ENCODE results near the gene SPAG16.

Gene SPAG16

DNA sequence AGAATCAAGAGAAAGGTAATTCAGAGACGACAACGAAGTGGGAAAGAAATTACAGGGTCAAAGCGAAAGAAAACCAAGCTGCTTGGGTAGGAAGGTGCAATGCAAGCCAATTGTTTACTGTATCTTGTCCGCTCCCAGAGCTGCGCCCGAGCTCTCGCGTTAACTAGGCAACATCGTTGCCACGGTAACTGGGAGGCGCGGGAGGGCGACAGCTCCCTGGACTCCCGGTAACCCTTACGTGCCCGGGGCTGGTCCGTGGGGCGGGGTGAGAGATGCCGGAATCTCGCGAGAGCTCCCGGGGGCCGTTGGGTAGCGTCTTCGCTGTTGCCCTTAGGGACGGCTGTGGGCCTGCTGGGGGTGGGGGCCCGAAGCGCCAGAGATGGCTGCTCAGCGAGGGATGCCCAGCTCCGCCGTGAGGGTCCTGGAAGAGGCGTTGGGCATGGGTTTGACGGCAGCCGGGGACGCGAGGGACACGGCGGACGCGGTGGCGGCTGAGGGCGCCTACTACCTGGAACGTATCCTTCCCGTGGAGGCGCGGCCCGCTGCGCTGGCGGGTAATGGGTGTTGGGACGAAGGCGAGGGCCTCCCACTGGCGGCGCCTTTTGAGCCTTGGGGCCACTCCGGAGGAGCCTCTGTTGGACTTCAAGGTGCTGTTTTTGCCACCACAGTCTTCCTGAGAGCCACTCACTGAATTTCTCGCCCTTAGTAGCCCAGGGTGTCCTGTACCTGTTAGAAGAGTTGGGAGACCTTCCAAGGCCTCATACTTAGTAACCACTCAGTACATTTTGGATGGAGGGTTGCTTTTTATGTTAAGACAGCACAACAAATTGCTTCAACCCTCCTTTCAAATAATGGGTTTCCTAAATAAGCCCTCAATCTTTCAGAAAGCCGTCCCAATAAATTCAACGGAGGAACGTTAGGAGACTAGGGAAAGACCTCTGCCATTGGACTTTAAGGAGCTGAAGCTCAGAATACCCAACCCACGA, at the start of gene SPAG16:
Gene SPAG16 (plus strand): TSS at position 360 of the 986 bp plus-strand sequence.
- Histone ChIP-seq H3K36me3 (ENCODE audit: control insufficient read depth in 1 of 2, insufficient read depth in 2 of 2, low read length in 2 of 2) (no peaks in the 10 kb centered on the region), H3K27ac (ENCODE audit: low read depth, low read length) (peak within 1 kb of the TSS; percentile 24), H3K9me3 (ENCODE audit: control insufficient read depth in 1 of 2, low read length in 2 of 2) (no peaks in the 10 kb centered on the region), H3K4me1 (ENCODE audit: control insufficient read depth in 1 of 2, insufficient read depth in 2 of 2, low read length in 2 of 2) (peaks cover 5 to 22% of the 10 kb centered on the region in 2 donors), H3K27me3 (ENCODE audit: control insufficient read depth in 1 of 2, insufficient read depth in 2 of 2, low read length in 2 of 2) (no peaks in the 10 kb centered on the region), H3K4me3 (ENCODE audit: low read depth in 1 of 2, low read length in 2 of 2) (peak within 1 kb of the TSS; percentile 72 to 92), H3K9ac (ENCODE audit: low read depth in 1 of 2, low read length in 2 of 2) (peak within 1 kb of the TSS; percentile 63 to 64)

DNA sequence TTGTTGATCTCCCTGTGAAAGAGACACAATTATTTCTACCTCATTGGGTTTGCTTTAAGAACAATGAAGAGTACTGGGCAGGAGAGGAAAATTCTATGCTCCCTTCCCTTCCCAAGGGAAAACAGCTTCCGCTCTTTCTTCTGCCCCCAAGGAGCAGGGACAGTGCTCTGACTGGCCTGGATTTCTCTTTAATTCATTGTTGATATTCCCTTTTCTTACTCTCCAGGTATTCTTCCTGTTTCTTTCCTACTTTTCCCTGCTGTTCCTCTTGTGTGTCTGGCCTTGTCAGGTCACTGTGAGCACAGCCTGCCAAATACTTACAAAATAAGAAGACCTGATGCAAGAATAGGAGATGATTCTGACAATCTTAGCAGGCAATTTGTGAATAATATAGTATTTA, 49.6 kb upstream of the SPAG16 start:
- Histone ChIP-seq H3K4me1 (ENCODE audit: control insufficient read depth in 1 of 2, insufficient read depth in 2 of 2, low read length in 2 of 2) (no peaks in the 10 kb centered on the region), H3K36me3 (ENCODE audit: control insufficient read depth in 1 of 2, insufficient read depth in 2 of 2, low read length in 2 of 2) (no peaks in the 10 kb centered on the region), H3K9ac (ENCODE audit: low read depth in 1 of 2, low read length in 2 of 2) (no peak overlapping the region), H3K27me3 (ENCODE audit: control insufficient read depth in 1 of 2, insufficient read depth in 2 of 2, low read length in 2 of 2) (peaks cover 0 to 3% of the 10 kb centered on the region in 2 donors), H3K27ac (ENCODE audit: low read depth, low read length) (no peak overlapping the region), H3K4me3 (ENCODE audit: low read depth in 1 of 2, low read length in 2 of 2) (no peak overlapping the region), H3K9me3 (ENCODE audit: control insufficient read depth in 1 of 2, low read length in 2 of 2) (no peaks in the 10 kb centered on the region)

DNA sequence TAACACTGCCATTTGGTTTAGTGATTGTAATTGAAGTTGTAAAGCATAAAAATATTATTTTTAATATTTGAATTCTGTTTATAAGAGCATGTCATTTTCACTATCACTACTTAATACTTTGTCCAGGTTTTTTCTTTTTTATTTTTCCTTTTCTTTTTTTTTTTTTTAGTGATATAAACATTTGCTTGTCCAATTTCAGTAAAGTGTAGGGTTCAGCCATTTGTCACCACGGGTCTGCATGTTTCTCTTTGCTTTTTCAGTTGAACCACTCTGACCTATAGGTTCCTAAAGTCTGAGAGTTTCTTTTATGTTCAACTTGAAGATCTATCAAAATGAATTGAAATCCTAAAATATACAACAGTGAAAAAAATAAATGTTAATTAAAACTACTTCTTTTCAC, 48.5 kb upstream of the SPAG16 start:
- Histone ChIP-seq H3K27ac (ENCODE audit: low read depth, low read length) (no peak overlapping the region), H3K9me3 (ENCODE audit: control insufficient read depth in 1 of 2, low read length in 2 of 2) (no peaks in the 10 kb centered on the region), H3K4me3 (ENCODE audit: low read depth in 1 of 2, low read length in 2 of 2) (no peak overlapping the region), H3K4me1 (ENCODE audit: control insufficient read depth in 1 of 2, insufficient read depth in 2 of 2, low read length in 2 of 2) (no peaks in the 10 kb centered on the region), H3K27me3 (ENCODE audit: control insufficient read depth in 1 of 2, insufficient read depth in 2 of 2, low read length in 2 of 2) (peaks cover 0 to 3% of the 10 kb centered on the region in 2 donors), H3K9ac (ENCODE audit: low read depth in 1 of 2, low read length in 2 of 2) (no peak overlapping the region), H3K36me3 (ENCODE audit: control insufficient read depth in 1 of 2, insufficient read depth in 2 of 2, low read length in 2 of 2) (no peaks in the 10 kb centered on the region)

DNA sequence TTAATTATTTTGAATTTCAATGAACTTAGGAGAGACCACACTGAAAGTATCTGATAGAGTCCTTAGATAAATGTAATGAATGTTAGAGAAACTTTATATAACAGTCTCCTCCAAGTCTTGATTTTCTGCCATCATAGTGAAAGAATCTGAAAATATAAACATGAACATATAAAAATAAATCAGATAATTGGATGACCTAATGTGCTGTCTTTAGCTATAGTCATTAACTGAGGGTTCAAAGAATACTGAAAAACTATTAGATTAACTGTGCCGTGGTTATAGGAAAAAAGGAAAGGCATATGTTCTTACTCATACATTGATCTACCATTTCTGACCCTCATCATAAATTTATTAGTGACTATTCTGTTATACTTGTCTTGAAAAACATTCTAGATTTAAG, 47.0 kb upstream of the SPAG16 start:
- H3K9me3 ChIP-seq (ENCODE audit: control insufficient read depth in 1 of 2, low read length in 2 of 2), result no peaks in the 10 kb centered on the region

DNA sequence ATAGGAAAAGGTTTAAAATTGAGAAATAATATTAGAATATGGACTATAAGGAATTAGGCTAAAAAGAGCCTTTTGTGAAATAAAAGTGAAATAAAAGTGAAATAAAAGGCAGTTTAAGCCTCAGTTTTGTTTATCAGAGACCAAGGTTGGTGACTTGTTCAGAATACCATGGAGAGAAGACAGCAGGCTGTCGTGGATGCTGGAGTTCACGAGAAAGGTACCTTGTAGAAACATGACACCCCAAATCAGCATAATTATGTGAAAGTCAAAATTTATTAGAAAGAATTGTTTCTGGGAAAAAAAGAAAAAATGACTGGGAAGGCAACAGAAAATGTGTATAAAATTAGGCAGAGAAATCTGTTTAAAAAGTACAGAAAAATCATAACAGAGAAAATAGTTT, 46.5 kb upstream of the SPAG16 start:
- Histone ChIP-seq H3K36me3 (ENCODE audit: control insufficient read depth in 1 of 2, insufficient read depth in 2 of 2, low read length in 2 of 2) (no peaks in the 10 kb centered on the region), H3K27ac (ENCODE audit: low read depth, low read length) (no peak overlapping the region)

More for the DNA sequence above, 47.0 kb upstream of the SPAG16 start:
- Histone ChIP-seq H3K9ac (ENCODE audit: low read depth in 1 of 2, low read length in 2 of 2) (no peak overlapping the region), H3K4me1 (ENCODE audit: control insufficient read depth in 1 of 2, insufficient read depth in 2 of 2, low read length in 2 of 2) (no peaks in the 10 kb centered on the region), H3K27me3 (ENCODE audit: control insufficient read depth in 1 of 2, insufficient read depth in 2 of 2, low read length in 2 of 2) (peaks cover 0 to 3% of the 10 kb centered on the region in 2 donors), H3K27ac (ENCODE audit: low read depth, low read length) (no peak overlapping the region), H3K36me3 (ENCODE audit: control insufficient read depth in 1 of 2, insufficient read depth in 2 of 2, low read length in 2 of 2) (no peaks in the 10 kb centered on the region), H3K4me3 (ENCODE audit: low read depth in 1 of 2, low read length in 2 of 2) (no peak overlapping the region)

DNA sequence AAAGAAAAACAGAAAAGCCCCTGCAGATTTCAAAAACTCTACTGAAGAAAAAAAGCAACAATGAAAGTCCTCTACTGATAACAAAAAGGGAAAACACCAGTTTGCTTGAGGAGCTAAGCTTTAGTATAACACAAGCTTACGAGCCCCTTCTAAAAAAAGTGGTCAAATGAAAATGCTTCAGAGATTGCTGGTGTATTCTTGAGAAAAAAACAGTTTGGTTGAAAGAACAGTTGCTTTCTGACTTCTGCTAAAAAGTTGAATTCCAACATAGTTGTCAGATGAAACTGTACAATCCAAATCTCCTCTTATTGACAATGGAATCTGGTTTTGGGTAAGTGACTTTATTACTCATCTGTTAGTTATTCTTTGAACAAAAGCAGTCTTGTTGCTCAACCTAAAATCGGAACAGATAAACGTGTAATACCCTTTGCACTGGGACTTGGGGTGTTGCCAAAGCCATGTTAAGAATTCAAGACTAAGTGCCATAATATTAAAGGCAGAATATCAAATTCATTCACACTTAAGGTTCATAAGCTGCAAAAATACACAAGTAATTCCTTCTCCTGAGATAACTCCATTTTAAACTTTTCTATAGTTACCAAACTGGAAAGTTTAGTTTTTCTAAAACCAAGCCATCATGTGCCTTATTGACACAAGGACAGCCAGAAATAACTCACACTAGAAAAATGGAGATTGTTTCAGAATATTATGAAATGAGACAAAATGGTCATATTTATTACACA, 45.3 kb upstream of the SPAG16 start:
- H3K9ac ChIP-seq (ENCODE audit: low read depth in 1 of 2, low read length in 2 of 2), result no peak overlapping the region
- H3K4me1 ChIP-seq (ENCODE audit: control insufficient read depth in 1 of 2, insufficient read depth in 2 of 2, low read length in 2 of 2), result no peaks in the 10 kb centered on the region
- H3K27me3 ChIP-seq (ENCODE audit: control insufficient read depth in 1 of 2, insufficient read depth in 2 of 2, low read length in 2 of 2), result no peaks in the 10 kb centered on the region
- no peak overlapping the region for H3K4me3 ChIP-seq (ENCODE audit: low read depth in 1 of 2, low read length in 2 of 2)
- H3K36me3 ChIP-seq (ENCODE audit: control insufficient read depth in 1 of 2, insufficient read depth in 2 of 2, low read length in 2 of 2), result no peaks in the 10 kb centered on the region
- H3K27ac ChIP-seq (ENCODE audit: low read depth, low read length), result no peak overlapping the region
- no peaks in the 10 kb centered on the region for H3K9me3 ChIP-seq (ENCODE audit: control insufficient read depth in 1 of 2, low read length in 2 of 2)

More for the DNA sequence above, 46.5 kb upstream of the SPAG16 start:
- Histone ChIP-seq H3K9ac (ENCODE audit: low read depth in 1 of 2, low read length in 2 of 2) (no peak overlapping the region), H3K4me1 (ENCODE audit: control insufficient read depth in 1 of 2, insufficient read depth in 2 of 2, low read length in 2 of 2) (no peaks in the 10 kb centered on the region), H3K4me3 (ENCODE audit: low read depth in 1 of 2, low read length in 2 of 2) (no peak overlapping the region), H3K9me3 (ENCODE audit: control insufficient read depth in 1 of 2, low read length in 2 of 2) (no peaks in the 10 kb centered on the region), H3K27me3 (ENCODE audit: control insufficient read depth in 1 of 2, insufficient read depth in 2 of 2, low read length in 2 of 2) (peaks cover 0 to 3% of the 10 kb centered on the region in 2 donors)

DNA sequence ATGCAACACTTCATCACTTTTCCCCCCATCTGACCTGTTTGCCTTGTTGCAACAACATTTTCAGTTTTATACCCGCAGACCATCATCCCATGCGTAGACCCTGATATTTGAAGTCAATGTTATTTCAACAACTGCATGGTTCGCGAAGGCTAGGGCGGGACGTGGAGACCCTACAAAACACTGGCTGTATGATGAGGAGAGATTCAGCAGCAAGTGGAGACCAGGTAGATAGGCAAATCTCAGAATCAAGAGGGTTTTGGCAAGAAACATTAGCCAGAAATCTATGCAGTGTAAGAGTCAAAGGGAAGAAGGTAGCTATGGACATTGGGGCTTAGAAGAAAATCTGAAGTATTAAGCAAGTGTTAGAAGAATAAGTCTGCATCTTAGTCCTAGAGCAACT, 42.4 kb upstream of the SPAG16 start:
- Histone ChIP-seq H3K4me1 (ENCODE audit: control insufficient read depth in 1 of 2, insufficient read depth in 2 of 2, low read length in 2 of 2) (no peaks in the 10 kb centered on the region), H3K36me3 (ENCODE audit: control insufficient read depth in 1 of 2, insufficient read depth in 2 of 2, low read length in 2 of 2) (no peaks in the 10 kb centered on the region), H3K4me3 (ENCODE audit: low read depth in 1 of 2, low read length in 2 of 2) (no peak overlapping the region), H3K9ac (ENCODE audit: low read depth in 1 of 2, low read length in 2 of 2) (no peak overlapping the region), H3K27ac (ENCODE audit: low read depth, low read length) (no peak overlapping the region), H3K9me3 (ENCODE audit: control insufficient read depth in 1 of 2, low read length in 2 of 2) (no peaks in the 10 kb centered on the region), H3K27me3 (ENCODE audit: control insufficient read depth in 1 of 2, insufficient read depth in 2 of 2, low read length in 2 of 2) (no peaks in the 10 kb centered on the region)

DNA sequence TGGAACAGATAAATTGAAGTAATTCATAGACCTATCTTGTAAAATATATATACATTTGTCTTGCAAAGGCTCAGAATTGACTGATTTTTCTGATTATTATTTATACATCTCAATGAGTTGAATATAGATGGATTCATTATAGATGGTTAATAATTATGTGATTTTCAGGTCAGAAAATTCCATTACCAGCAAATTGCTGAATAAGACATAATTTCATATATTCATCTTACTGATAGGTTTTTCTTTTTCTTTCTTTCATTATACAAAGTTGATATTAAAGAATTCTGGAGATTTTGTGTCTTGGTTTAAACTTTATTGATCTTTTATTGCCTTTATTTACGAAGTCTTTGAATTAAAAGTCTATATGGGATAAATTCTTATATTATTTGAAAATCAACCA, 41.6 kb upstream of the SPAG16 start:
- Histone ChIP-seq H3K9ac (ENCODE audit: low read depth in 1 of 2, low read length in 2 of 2) (no peak overlapping the region), H3K27ac (ENCODE audit: low read depth, low read length) (no peak overlapping the region), H3K9me3 (ENCODE audit: control insufficient read depth in 1 of 2, low read length in 2 of 2) (no peaks in the 10 kb centered on the region), H3K27me3 (ENCODE audit: control insufficient read depth in 1 of 2, insufficient read depth in 2 of 2, low read length in 2 of 2) (no peaks in the 10 kb centered on the region), H3K4me1 (ENCODE audit: control insufficient read depth in 1 of 2, insufficient read depth in 2 of 2, low read length in 2 of 2) (no peaks in the 10 kb centered on the region), H3K4me3 (ENCODE audit: low read depth in 1 of 2, low read length in 2 of 2) (no peak overlapping the region), H3K36me3 (ENCODE audit: control insufficient read depth in 1 of 2, insufficient read depth in 2 of 2, low read length in 2 of 2) (no peaks in the 10 kb centered on the region)

DNA sequence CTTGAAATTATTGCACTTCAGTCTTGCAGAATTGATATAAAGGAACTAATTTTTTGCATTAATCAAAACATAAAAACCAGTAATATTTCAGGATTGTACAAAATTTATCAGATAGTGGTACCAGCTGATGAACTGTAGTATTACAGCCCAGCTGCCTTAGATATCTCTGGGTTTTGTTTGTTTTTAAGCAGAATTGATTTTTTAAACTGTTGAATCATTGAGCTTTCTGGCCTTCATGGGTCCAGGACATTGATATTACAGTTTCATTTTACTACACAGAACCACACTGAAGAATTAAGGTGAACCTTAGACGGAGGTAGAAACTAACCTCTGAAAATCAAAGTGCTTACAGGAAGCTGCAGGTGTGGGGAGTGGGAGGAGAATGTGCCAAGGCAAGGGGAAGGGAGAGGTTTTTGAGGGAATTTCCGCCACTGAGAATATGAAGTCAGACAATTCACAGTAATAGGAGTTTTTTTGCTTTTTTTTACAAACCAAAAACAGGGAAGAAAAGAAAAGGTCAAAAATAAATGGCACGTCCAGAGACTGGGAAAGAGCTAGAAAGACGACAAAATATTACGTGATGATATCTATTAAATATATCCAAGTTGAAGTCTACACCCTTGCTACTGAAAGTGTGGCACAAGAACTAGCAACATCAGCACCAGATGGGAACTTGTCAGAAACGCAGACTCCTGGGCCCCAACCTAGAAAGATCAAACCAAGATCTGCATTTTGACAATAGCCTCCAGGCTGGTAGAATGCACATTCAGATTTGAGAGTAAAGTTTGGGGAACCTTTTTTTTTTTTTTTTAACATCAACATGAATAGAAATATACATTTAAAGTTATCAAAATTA, 40.8 kb upstream of the SPAG16 start:
- no peak overlapping the region for H3K27ac ChIP-seq (ENCODE audit: low read depth, low read length)
- no peak overlapping the region for H3K9ac ChIP-seq (ENCODE audit: low read depth in 1 of 2, low read length in 2 of 2)
- no peaks in the 10 kb centered on the region for H3K9me3 ChIP-seq (ENCODE audit: control insufficient read depth in 1 of 2, low read length in 2 of 2)
- no peaks in the 10 kb centered on the region for H3K27me3 ChIP-seq (ENCODE audit: control insufficient read depth in 1 of 2, insufficient read depth in 2 of 2, low read length in 2 of 2)
- no peaks in the 10 kb centered on the region for H3K4me1 ChIP-seq (ENCODE audit: control insufficient read depth in 1 of 2, insufficient read depth in 2 of 2, low read length in 2 of 2)
- no peaks in the 10 kb centered on the region for H3K36me3 ChIP-seq (ENCODE audit: control insufficient read depth in 1 of 2, insufficient read depth in 2 of 2, low read length in 2 of 2)
- H3K4me3 ChIP-seq (ENCODE audit: low read depth in 1 of 2, low read length in 2 of 2), result no peak overlapping the region

Measured in duodenal mucosa (tissue), 2 donors.